Measurements from ENCODE around the gene TNIK. TPM values are rescaled to one million over a fixed set of nuclear protein-coding genes. Genes with fewer than 3 reads are reported as not detected.

The TNIK gene
- total and polyA plus RNA-seq, 2 of the 4 experiments (the other 2 are of a cell fraction), result 3.4 to 6.3 TPM

GRCh38 chr3:171488479-171488878 is 28.3 kb upstream of the TNIK start:
- H3K4me3 ChIP-seq (ENCODE audit: insufficient read depth, low read depth, low read length), result no peak overlapping the region
- H2BK120ac ChIP-seq (ENCODE audit: low read depth, low read length), result no peak overlapping the region
- BruUV-seq (replicated peaks), result no TSS peak
- whole genome bisulfite sequencing, 2 experiments (ENCODE audit: extremely low coverage in 2 of 2, insufficient read length in 1 of 2), result no CpG with 5 or more reads among the region's 7 CpGs
- no peaks in the 10 kb centered on the region for H3K4me1 ChIP-seq (ENCODE audit: control insufficient read depth, insufficient read depth, low read length)
- H2BK15ac ChIP-seq (ENCODE audit: low read depth, low read length), result no peak overlapping the region
- no peaks in the 10 kb centered on the region for H3K9me1 ChIP-seq (ENCODE audit: insufficient read depth, low read length)
- no peaks in the 10 kb centered on the region for H4K20me1 ChIP-seq (ENCODE audit: insufficient read depth, low read length)
- H4K8ac ChIP-seq (ENCODE audit: low read depth in 2 of 2, low read length in 2 of 2), result no peak overlapping the region
- DNase-seq (no peak), ATAC-seq (ENCODE audit: low read depth) (no peak)
- intact Hi-C loops (cut with micrococcal nuclease) (no loop called here), dilution Hi-C loops (cut with HindIII; ENCODE audit: low sequenced_read_pairs, unreplicated experiment) (no loop called here), in situ Hi-C loops (cut with MboI; ENCODE audit: low sequenced_read_pairs) (no loop called here)
- H3K9ac ChIP-seq (ENCODE audit: low read depth, low read length), result no peak overlapping the region
- peak overlapping the region; percentile 39 for H2AFZ ChIP-seq (replicated peaks; ENCODE audit: low read length, poor library complexity)
- no peaks in the 10 kb centered on the region; the same call in none of the 2 replicates for H3K27me3 ChIP-seq (ENCODE audit: control insufficient read depth, insufficient read depth, low read length)
- CTCF ChIA-PET, result no interaction called here
- H3K14ac ChIP-seq (replicated peaks; ENCODE audit: low read depth, low read length), result no peak overlapping the region
- H2BK20ac ChIP-seq (ENCODE audit: low read depth, low read length), result no peak overlapping the region
- no peak overlapping the region for H4K91ac ChIP-seq (ENCODE audit: insufficient read depth, low read depth, low read length)
- no peak overlapping the region for H2AK5ac ChIP-seq (ENCODE audit: low read depth, low read length)
- no peak overlapping the region for H3K4ac ChIP-seq (ENCODE audit: low read depth, low read length)
- POLR2A ChIA-PET (ENCODE audit: unreplicated experiment), result no interaction called here
- no peaks in the 10 kb centered on the region for H3K9me3 ChIP-seq (ENCODE audit: control insufficient read depth, insufficient read depth, low read length)
- no peak overlapping the region for H2AK9ac ChIP-seq (replicated peaks; ENCODE audit: low read depth, low read length, poor library complexity)
- no peak overlapping the region for H3K23ac ChIP-seq (ENCODE audit: low read depth, low read length)
- no peak overlapping the region for H3K27ac ChIP-seq (ENCODE audit: insufficient read depth, low read length)
- H3K79me1 ChIP-seq (ENCODE audit: low read depth in 1 of 2, low read length in 2 of 2), result no peaks in the 10 kb centered on the region
- no peaks in the 10 kb centered on the region for H3K36me3 ChIP-seq (ENCODE audit: control insufficient read depth, insufficient read depth, low read length)
- H2BK5ac ChIP-seq (ENCODE audit: low read depth, low read length, poor library complexity, severe bottlenecking), result no peak overlapping the region
- no peak overlapping the region for H4K5ac ChIP-seq (ENCODE audit: low read depth, low read length)
- no peak overlapping the region for H3K18ac ChIP-seq (ENCODE audit: low read depth, low read length)
- H3K56ac ChIP-seq (ENCODE audit: extremely low read depth, insufficient read depth, low read length), result no peak overlapping the region
- H3K4me2 ChIP-seq (ENCODE audit: low read depth, low read length), result no peak overlapping the region
- no peak for TF ChIP-seq USF2 (IDR thresholded peaks at IDR 0.05; ENCODE audit: low read depth, low read length)
- no peak for TF ChIP-seq RAD21 (IDR thresholded peaks at IDR 0.05; ENCODE audit: low read length)
- no peak for TF ChIP-seq CEBPB (IDR thresholded peaks at IDR 0.05; ENCODE audit: low read depth, low read length)
- TF ChIP-seq MXI1 (IDR thresholded peaks at IDR 0.05; ENCODE audit: borderline replicate concordance, low read depth, low read length), result no peak
- no peak for TF ChIP-seq CHD1 (IDR thresholded peaks at IDR 0.05; ENCODE audit: low read depth, low read length)
- no peak for TF ChIP-seq BHLHE40 (IDR thresholded peaks at IDR 0.05; ENCODE audit: low read depth, low read length)
- no peak for TF ChIP-seq NFE2L2 (IDR thresholded peaks at IDR 0.05; ENCODE audit: low read depth, low read length)
- no peak for TF ChIP-seq FOS (IDR thresholded peaks at IDR 0.05; ENCODE audit: low read depth, low read length)
- TF ChIP-seq SMC3 (IDR thresholded peaks at IDR 0.05; ENCODE audit: low read depth, low read length), result no peak
- no peak for TF ChIP-seq MAZ (IDR thresholded peaks at IDR 0.05; ENCODE audit: borderline replicate concordance, low read depth, low read length)
- TF ChIP-seq CTCF (conservative IDR thresholded peaks at IDR 0.05; ENCODE audit: low read depth, low read length), result no peak
- no peak for TF ChIP-seq POLR2A (IDR thresholded peaks at IDR 0.05; ENCODE audit: low read depth, low read length)
- no peak for TF ChIP-seq ELK1 (IDR thresholded peaks at IDR 0.05; ENCODE audit: borderline replicate concordance, low read depth, low read length)
- no peak for TF ChIP-seq RFX5 (IDR thresholded peaks at IDR 0.05; ENCODE audit: low read depth, low read length)
- no peak for TF ChIP-seq RCOR1 (IDR thresholded peaks at IDR 0.05; ENCODE audit: insufficient replicate concordance, low read length)
- no peak for TF ChIP-seq MAFK (IDR thresholded peaks at IDR 0.05; ENCODE audit: low read depth, low read length)

Data from IMR-90 (cell line).